Heart left ventricle (tissue), 16 donors: Measurements from ENCODE around the gene GOLGA6C. TPM values are rescaled to one million over a fixed set of nuclear protein-coding genes. Genes with fewer than 3 reads are reported as not detected.

ENCODE experiments used
- ATAC-seq, 4 donors: fragments of 200-7000 bp; cut with Tn5 transposase; one replicate each; pipeline ENCODE4 v1.9.1; 2020 to 2022; ENCODE audit warnings: moderate library complexity in 4 of 4, mild to moderate bottlenecking in 3 of 4, moderate number of reproducible peaks in 1 of 4
- DNase-seq, 5 donors: peaks; one replicate each; pipeline ENCODE4 v3.0.0-alpha.2; 2020
- H3K27ac ChIP-seq, 12 donors: fragments of 200-600 bp; sonication (generic) in 4 of 12; one replicate each; pipeline versions ENCODE4 v1.5.0 to v1.8.0; 2016 to 2022; ENCODE audit warnings: mild to moderate bottlenecking in 2 of 12
- H3K27me3 ChIP-seq, 9 donors: fragments of 200-600 bp; sonication (generic) in 2 of 9; one replicate each; pipeline versions ENCODE4 v1.5.1 to v1.8.0; 2016 to 2022; ENCODE audit warnings: mild to moderate bottlenecking in 3 of 9
- H3K36me3 ChIP-seq, 9 donors: fragments of 200-600 bp; sonication (generic) in 2 of 9; one replicate each; pipeline versions ENCODE4 v1.5.0 to v1.8.0; 2018 to 2022; ENCODE audit warnings: mild to moderate bottlenecking in 2 of 9
- H3K4me1 ChIP-seq, 12 donors: fragments of 200-600 bp; sonication (generic) in 4 of 12; one replicate each; pipeline versions ENCODE4 v1.5.0 to v1.8.0; 2016 to 2022; ENCODE audit warnings: mild to moderate bottlenecking in 3 of 12
- H3K4me3 ChIP-seq, 12 donors: fragments of 200-600 bp; sonication (generic) in 4 of 12; one replicate each; pipeline versions ENCODE4 v1.5.0 to v1.8.0; 2017 to 2022; ENCODE audit warnings: mild to moderate bottlenecking in 9 of 12, moderate library complexity in 4 of 12
- H3K9me3 ChIP-seq, 12 donors: fragments of 200-600 bp; sonication (generic) in 4 of 12; one replicate each; pipeline versions ENCODE4 v1.5.0 to v1.8.0; 2016 to 2022; ENCODE audit warnings: mild to moderate bottlenecking in 1 of 12
- POLR2A ChIP-seq, 2 donors: fragments of 450-650 bp; IDR thresholded peaks; one replicate each; pipeline ENCODE4 v1.6.1; 2017; ENCODE audit warnings: antibody characterized with exemption in 2 of 2, mild to moderate bottlenecking in 2 of 2, moderate library complexity in 2 of 2
- WGBS, 4 donors: extraction: QIAGEN DNeasy Blood & Tissue Kit in 2 of 4; methylation state at CpG; one replicate each; pipeline versions ENCODE4 v1.1.5 to v1.1.7; 2013 to 2018; 5-methylcytosine and 5-hydroxymethylcytosine counted together
- intact Hi-C, 10 donors: fragments of 100-400 bp; cut with DNase I; formaldehyde crosslinking; loops; one replicate each; pipeline versions ENCODE4 v1.11.1 to v1.14.2; 2022
- polyA plus RNA-seq, 2 donors: library from polyadenylated mRNA; stranded (reverse); fragments of 200-250 nt; gene quantifications; one replicate each; pipeline ENCODE4 v1.2.3, GENCODE V29; 2013
- total RNA-seq, 9 donors: library from RNA; depleted of rRNA in 2 of 9; stranded (reverse); fragments of >200 nt in 2 of 9; fragmentation: NEBNext Ultra II Directional in 3 of 9; extraction: Animal tissue kit (Norgen Biotek cat#: 25700) in 3 of 9; gene quantifications; one replicate each; pipeline versions ENCODE4 v1.1.0 to v1.2.4, GENCODE V29; 2016 to 2023
- TF ChIP-seq, protein P1 (sequence below), 12 donors: fragments of 200-600 bp; sonication (generic) in 4 of 12; IDR thresholded peaks; one replicate each; pipeline versions ENCODE4 v1.5.0 to v1.8.0; 2018 to 2022; ENCODE audit warnings: antibody characterized with exemption in 12 of 12, mild to moderate bottlenecking in 5 of 12
- donor health status: ischemic (EF 13 %, LVEDD 7.1; RV severe dilation, severe dysfunction).
- donor health status: healthy with polysubstance abuse.
- donor health status: DM: no; HTN: yes; CAD: no.
- donor health status: DM: no; HTN: no; CAD: no.
- donor health status: ischemic (EF 25% LVEDD 6.9; RV normal size, moderate dysfunction).
- donor health status: ischemic (EF 25% LVEDD 5.7; RV mildly dilated, moderate dysfunction).
- donor health status: healthy.
- donor health status: DM: yes; HTN: yes; CAD: no.
- donor health status: ischemic (EF 35%, LVEDD 5.7; RV mildly dilated, moderate dysfunction).
- donor health status: nonischemic (EF 11% LVEDD 7.7; RV severe dilation, severe dysfunction).
- donor health status: DM: yes; HTN: yes; CAD: no.
- donor health status: PGD.
- donor health status: ischemic (EF 29% LVEDD 5.4; RV normal size, mild dysfunction).
- donor health status: nonischemic (EF 23%, LVEDD 6.1; RV moderate dilation, normal function).

GOLGA6C gene
- total and polyA plus RNA-seq, 11 donors = not detected

DNA sequence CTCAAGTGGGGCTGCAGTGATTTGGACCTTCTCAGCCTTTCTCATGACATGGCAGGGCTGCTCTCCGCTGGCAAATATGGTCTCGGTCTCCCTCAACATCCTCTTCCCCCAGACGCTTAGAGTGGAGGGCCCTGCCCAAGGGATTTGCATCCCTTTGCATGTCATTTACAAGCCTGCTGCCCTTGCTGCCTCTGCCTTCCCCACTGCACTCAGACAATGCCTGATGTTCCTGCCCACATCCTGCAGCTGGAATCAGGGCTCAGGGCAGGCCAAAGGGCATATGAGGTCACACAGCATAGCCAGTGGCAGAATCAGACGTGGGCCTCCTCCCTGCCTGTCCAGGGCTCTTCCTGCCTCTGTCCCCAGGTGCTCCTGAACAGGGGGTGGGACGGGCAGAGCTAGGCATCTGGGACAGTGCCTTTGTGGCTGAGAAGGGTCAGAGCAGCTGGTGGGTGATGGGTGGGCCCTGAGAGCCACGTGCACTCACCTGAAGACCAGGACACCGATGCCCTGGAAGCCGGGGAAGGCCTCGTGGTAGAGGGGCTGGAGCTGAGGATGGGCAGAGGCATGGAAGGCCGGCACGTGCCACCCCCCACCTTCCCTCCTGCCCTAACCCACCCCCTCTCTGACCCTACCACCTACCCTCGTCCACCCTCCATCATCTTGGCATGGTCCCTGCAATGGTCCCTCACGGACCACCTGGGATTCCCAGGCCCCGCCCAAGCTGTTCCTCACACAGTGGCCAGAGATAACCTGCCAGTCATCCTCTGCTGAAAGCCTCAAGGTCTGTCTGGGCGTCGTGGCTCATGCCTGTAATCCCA is 27.4 kb upstream of the GOLGA6C start:
- 76 to 80% (median 79%) methylated on average over 9 to 16 of the region's 16 CpGs for WGBS, 4 donors
- Histone ChIP-seq H3K4me1 (peaks cover 0 to 8% (median 0%) of the 10 kb centered on the region in 12 donors), H3K27me3 (peaks cover 0 to 11% (median 0%) of the 10 kb centered on the region in 9 donors), H3K4me3 (no peak overlapping the region), H3K27ac (no peak overlapping the region), H3K36me3 (no peaks in the 10 kb centered on the region), H3K9me3 (no peaks in the 10 kb centered on the region)
- ATAC-seq (no peak), DNase-seq (no peak)
- TF ChIP-seq, protein P1, sequence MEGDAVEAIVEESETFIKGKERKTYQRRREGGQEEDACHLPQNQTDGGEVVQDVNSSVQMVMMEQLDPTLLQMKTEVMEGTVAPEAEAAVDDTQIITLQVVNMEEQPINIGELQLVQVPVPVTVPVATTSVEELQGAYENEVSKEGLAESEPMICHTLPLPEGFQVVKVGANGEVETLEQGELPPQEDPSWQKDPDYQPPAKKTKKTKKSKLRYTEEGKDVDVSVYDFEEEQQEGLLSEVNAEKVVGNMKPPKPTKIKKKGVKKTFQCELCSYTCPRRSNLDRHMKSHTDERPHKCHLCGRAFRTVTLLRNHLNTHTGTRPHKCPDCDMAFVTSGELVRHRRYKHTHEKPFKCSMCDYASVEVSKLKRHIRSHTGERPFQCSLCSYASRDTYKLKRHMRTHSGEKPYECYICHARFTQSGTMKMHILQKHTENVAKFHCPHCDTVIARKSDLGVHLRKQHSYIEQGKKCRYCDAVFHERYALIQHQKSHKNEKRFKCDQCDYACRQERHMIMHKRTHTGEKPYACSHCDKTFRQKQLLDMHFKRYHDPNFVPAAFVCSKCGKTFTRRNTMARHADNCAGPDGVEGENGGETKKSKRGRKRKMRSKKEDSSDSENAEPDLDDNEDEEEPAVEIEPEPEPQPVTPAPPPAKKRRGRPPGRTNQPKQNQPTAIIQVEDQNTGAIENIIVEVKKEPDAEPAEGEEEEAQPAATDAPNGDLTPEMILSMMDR (IDR thresholded peaks at IDR 0.05) = no peak
- no peak for TF ChIP-seq POLR2A (IDR thresholded peaks at IDR 0.05)
- intact Hi-C loops = loop anchor here in 4 of 10 donors (10.0 kb wide), 2 partner anchors 84 to 94 kb away; no protein-coding TSS in a partner anchor

DNA sequence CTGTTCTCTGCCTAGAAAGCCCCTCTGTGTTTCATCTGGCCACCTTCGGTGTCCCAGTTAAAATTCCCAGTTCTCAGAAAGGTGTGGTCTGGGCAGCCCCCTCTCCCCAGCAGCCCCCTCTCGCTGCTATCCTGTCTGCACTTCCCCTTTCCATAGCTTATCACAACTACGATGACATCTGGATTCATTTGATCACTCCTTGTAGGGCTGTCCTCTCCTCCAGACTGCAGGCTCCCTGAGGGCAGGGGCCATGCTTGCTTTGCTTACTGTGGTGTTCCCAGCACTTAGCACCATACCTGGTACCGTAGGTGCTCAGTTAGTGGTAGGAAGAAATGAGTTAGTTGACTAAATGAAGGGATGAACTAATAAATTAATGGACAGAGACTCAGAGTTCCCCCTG is 26.3 kb upstream of the GOLGA6C start:
- peaks cover 0 to 8% (median 0%) of the 10 kb centered on the region in 12 donors for H3K4me1 ChIP-seq
- intact Hi-C loops = loop anchor here in 4 of 10 donors (10.0 kb wide), 2 partner anchors 83 to 93 kb away; no protein-coding TSS in a partner anchor
- DNase-seq (no peak), ATAC-seq (no peak)
- H3K27me3 ChIP-seq = peaks cover 0 to 11% (median 0%) of the 10 kb centered on the region in 9 donors
- H3K27ac ChIP-seq = no peak overlapping the region
- H3K4me3 ChIP-seq = no peak overlapping the region
- no peak for TF ChIP-seq POLR2A (IDR thresholded peaks at IDR 0.05)
- TF ChIP-seq, protein P1 (IDR thresholded peaks at IDR 0.05) = no peak
- 66 to 76% (median 73%) methylated on average over 4 of the region's 4 CpGs for WGBS, 4 donors
- H3K9me3 ChIP-seq = no peaks in the 10 kb centered on the region
- H3K36me3 ChIP-seq = no peaks in the 10 kb centered on the region

DNA sequence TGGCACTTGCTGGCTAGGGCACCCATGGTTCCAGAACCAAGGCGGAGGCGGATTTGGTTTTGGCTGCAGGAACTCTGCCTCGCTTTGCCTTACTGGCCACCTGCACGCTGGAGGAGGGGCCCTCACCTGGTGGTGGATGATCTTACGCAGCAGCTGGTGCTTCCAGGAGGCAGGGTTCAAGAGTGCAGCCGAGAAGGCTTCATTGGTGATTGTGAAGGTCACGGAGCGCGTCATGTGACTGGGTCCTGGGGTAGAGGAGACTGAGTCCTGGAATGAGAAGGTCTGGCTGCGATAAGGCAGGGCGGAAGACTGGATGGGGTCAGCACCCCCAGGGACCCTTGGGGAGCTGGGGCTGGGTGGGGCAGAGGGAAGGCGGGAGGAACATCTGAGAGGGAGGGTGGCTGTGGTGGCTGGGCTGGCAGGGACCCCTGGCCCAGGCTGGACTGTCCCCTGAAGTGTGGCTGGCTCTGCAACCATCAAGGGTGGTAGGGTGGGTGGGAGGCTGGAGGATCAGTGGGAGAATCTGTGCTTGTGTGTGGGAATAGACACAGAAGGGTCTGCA is 25.8 kb upstream of the GOLGA6C start:
- no peaks in the 10 kb centered on the region for H3K9me3 ChIP-seq
- intact Hi-C loops = loop anchor here in 4 of 10 donors (10.0 kb wide), 2 partner anchors 82 to 92 kb away; no protein-coding TSS in a partner anchor
- WGBS, 4 donors = 88 to 94% (median 93%) methylated on average over 12 of the region's 12 CpGs
- no peak overlapping the region for H3K27ac ChIP-seq
- no peaks in the 10 kb centered on the region for H3K36me3 ChIP-seq
- H3K4me3 ChIP-seq = no peak overlapping the region
- no peak for TF ChIP-seq POLR2A (IDR thresholded peaks at IDR 0.05)
- TF ChIP-seq, protein P1 (IDR thresholded peaks at IDR 0.05) = no peak
- ATAC-seq = no peak
- DNase-seq = peak in 1 of 5 donors; percentile 15
- peaks cover 0 to 11% (median 0%) of the 10 kb centered on the region in 9 donors for H3K27me3 ChIP-seq
- H3K4me1 ChIP-seq = peaks cover 0 to 8% (median 0%) of the 10 kb centered on the region in 12 donors
